Measurements from ENCODE around the gene PLA2G2F.

PLA2G2F gene

GRCh38 chr1:20112279-20113000 is 26.7 kb upstream of the PLA2G2F start:
- Histone ChIP-seq H3K36me3 (ENCODE audit: control insufficient read depth in 2 of 2, insufficient read depth in 2 of 2, low read length in 2 of 2) (no peaks in the 10 kb centered on the region), H3K9ac (ENCODE audit: low read depth in 1 of 2, low read length in 2 of 2) (no peak overlapping the region), H3K9me3 (ENCODE audit: control insufficient read depth in 2 of 2, low read length in 2 of 2) (no peaks in the 10 kb centered on the region), H3K27ac (ENCODE audit: low read depth in 2 of 2, low read length in 2 of 2) (no peak overlapping the region), H3K27me3 (ENCODE audit: control insufficient read depth in 2 of 2, insufficient read depth in 2 of 2, low read length in 2 of 2) (no peaks in the 10 kb centered on the region), H3K4me1 (ENCODE audit: control insufficient read depth in 2 of 2, insufficient read depth in 2 of 2, low read length in 2 of 2) (no peaks in the 10 kb centered on the region), H3K4me3 (ENCODE audit: low read length in 2 of 2) (no peak overlapping the region)

- Histone ChIP-seq H3K4me3 (ENCODE audit: low read length in 2 of 2) (no peak overlapping the region), H3K4me1 (ENCODE audit: control insufficient read depth in 2 of 2, insufficient read depth in 2 of 2, low read length in 2 of 2) (no peaks in the 10 kb centered on the region), H3K9me3 (ENCODE audit: control insufficient read depth in 2 of 2, low read length in 2 of 2) (no peaks in the 10 kb centered on the region), H3K36me3 (ENCODE audit: control insufficient read depth in 2 of 2, insufficient read depth in 2 of 2, low read length in 2 of 2) (no peaks in the 10 kb centered on the region), H3K9ac (ENCODE audit: low read depth in 1 of 2, low read length in 2 of 2) (no peak overlapping the region), H3K27me3 (ENCODE audit: control insufficient read depth in 2 of 2, insufficient read depth in 2 of 2, low read length in 2 of 2) (no peaks in the 10 kb centered on the region), H3K27ac (ENCODE audit: low read depth in 2 of 2, low read length in 2 of 2) (no peak overlapping the region)
These were observed 25.0 kb upstream of the PLA2G2F start for GRCh38 chr1:20114021-20114648.

GRCh38 chr1:20115479-20115878 is 23.6 kb upstream of the PLA2G2F start:
- Histone ChIP-seq H3K9ac (ENCODE audit: low read depth in 1 of 2, low read length in 2 of 2) (no peak overlapping the region), H3K9me3 (ENCODE audit: control insufficient read depth in 2 of 2, low read length in 2 of 2) (no peaks in the 10 kb centered on the region), H3K36me3 (ENCODE audit: control insufficient read depth in 2 of 2, insufficient read depth in 2 of 2, low read length in 2 of 2) (no peaks in the 10 kb centered on the region), H3K4me3 (ENCODE audit: low read length in 2 of 2) (no peak overlapping the region), H3K4me1 (ENCODE audit: control insufficient read depth in 2 of 2, insufficient read depth in 2 of 2, low read length in 2 of 2) (no peaks in the 10 kb centered on the region), H3K27me3 (ENCODE audit: control insufficient read depth in 2 of 2, insufficient read depth in 2 of 2, low read length in 2 of 2) (no peaks in the 10 kb centered on the region), H3K27ac (ENCODE audit: low read depth in 2 of 2, low read length in 2 of 2) (no peak overlapping the region)

- no peaks in the 10 kb centered on the region for H3K36me3 ChIP-seq (ENCODE audit: control insufficient read depth in 2 of 2, insufficient read depth in 2 of 2, low read length in 2 of 2)
- H3K27me3 ChIP-seq (ENCODE audit: control insufficient read depth in 2 of 2, insufficient read depth in 2 of 2, low read length in 2 of 2) = no peaks in the 10 kb centered on the region
- no peak overlapping the region for H3K4me3 ChIP-seq (ENCODE audit: low read length in 2 of 2)
- no peaks in the 10 kb centered on the region for H3K4me1 ChIP-seq (ENCODE audit: control insufficient read depth in 2 of 2, insufficient read depth in 2 of 2, low read length in 2 of 2)
- no peak overlapping the region for H3K27ac ChIP-seq (ENCODE audit: low read depth in 2 of 2, low read length in 2 of 2)
- H3K9me3 ChIP-seq (ENCODE audit: control insufficient read depth in 2 of 2, low read length in 2 of 2) = no peaks in the 10 kb centered on the region
- no peak overlapping the region for H3K9ac ChIP-seq (ENCODE audit: low read depth in 1 of 2, low read length in 2 of 2)
These were observed 23.2 kb upstream of the PLA2G2F start for GRCh38 chr1:20115916-20116315.

- H3K36me3 ChIP-seq (ENCODE audit: control insufficient read depth in 2 of 2, insufficient read depth in 2 of 2, low read length in 2 of 2) = no peaks in the 10 kb centered on the region
- H3K27ac ChIP-seq (ENCODE audit: low read depth in 2 of 2, low read length in 2 of 2) = no peak overlapping the region
- no peaks in the 10 kb centered on the region for H3K9me3 ChIP-seq (ENCODE audit: control insufficient read depth in 2 of 2, low read length in 2 of 2)
- no peak overlapping the region for H3K4me3 ChIP-seq (ENCODE audit: low read length in 2 of 2)
- H3K4me1 ChIP-seq (ENCODE audit: control insufficient read depth in 2 of 2, insufficient read depth in 2 of 2, low read length in 2 of 2) = no peaks in the 10 kb centered on the region
- peaks cover 0 to 4% of the 10 kb centered on the region in 2 donors for H3K27me3 ChIP-seq (ENCODE audit: control insufficient read depth in 2 of 2, insufficient read depth in 2 of 2, low read length in 2 of 2)
- H3K9ac ChIP-seq (ENCODE audit: low read depth in 1 of 2, low read length in 2 of 2) = no peak overlapping the region
These were observed 21.9 kb upstream of the PLA2G2F start for GRCh38 chr1:20117236-20117635.

- Histone ChIP-seq H3K36me3 (ENCODE audit: control insufficient read depth in 2 of 2, insufficient read depth in 2 of 2, low read length in 2 of 2) (no peaks in the 10 kb centered on the region), H3K27me3 (ENCODE audit: control insufficient read depth in 2 of 2, insufficient read depth in 2 of 2, low read length in 2 of 2) (peaks cover 0 to 4% of the 10 kb centered on the region in 2 donors)
These were observed 19.8 kb upstream of the PLA2G2F start, which contains the start of gene PLA2G2D for GRCh38 chr1:20119347-20119746. Gene PLA2G2D (minus strand): TSS chr1:20119536. CDS start chr1:20119498, 38 bp downstream.

GRCh38 chr1:20120796-20121195 is 18.3 kb upstream of the PLA2G2F start:
- no peak overlapping the region for H3K4me3 ChIP-seq (ENCODE audit: low read length in 2 of 2)
- H3K27ac ChIP-seq (ENCODE audit: low read depth in 2 of 2, low read length in 2 of 2) = no peak overlapping the region
- no peaks in the 10 kb centered on the region for H3K36me3 ChIP-seq (ENCODE audit: control insufficient read depth in 2 of 2, insufficient read depth in 2 of 2, low read length in 2 of 2)
- no peak overlapping the region for H3K9ac ChIP-seq (ENCODE audit: low read depth in 1 of 2, low read length in 2 of 2)
- H3K9me3 ChIP-seq (ENCODE audit: control insufficient read depth in 2 of 2, low read length in 2 of 2) = no peaks in the 10 kb centered on the region
- peaks cover 0 to 4% of the 10 kb centered on the region in 2 donors for H3K27me3 ChIP-seq (ENCODE audit: control insufficient read depth in 2 of 2, insufficient read depth in 2 of 2, low read length in 2 of 2)
- peaks cover 3 to 4% of the 10 kb centered on the region in 2 donors for H3K4me1 ChIP-seq (ENCODE audit: control insufficient read depth in 2 of 2, insufficient read depth in 2 of 2, low read length in 2 of 2)

More at GRCh38 chr1:20119347-20119746, 19.8 kb upstream of the PLA2G2F start, which contains the start of gene PLA2G2D:
- peaks cover 1 to 3% of the 10 kb centered on the region in 2 donors for H3K4me1 ChIP-seq (ENCODE audit: control insufficient read depth in 2 of 2, insufficient read depth in 2 of 2, low read length in 2 of 2)
- no peak within 1 kb of the TSS for H3K27ac ChIP-seq (ENCODE audit: low read depth in 2 of 2, low read length in 2 of 2)
- no peaks in the 10 kb centered on the region for H3K9me3 ChIP-seq (ENCODE audit: control insufficient read depth in 2 of 2, low read length in 2 of 2)
- H3K4me3 ChIP-seq (ENCODE audit: low read length in 2 of 2) = no peak within 1 kb of the TSS
- H3K9ac ChIP-seq (ENCODE audit: low read depth in 1 of 2, low read length in 2 of 2) = no peak within 1 kb of the TSS

GRCh38 chr1:20123722-20124455 is 15.2 kb upstream of the PLA2G2F start:
- no peak overlapping the region for H3K4me3 ChIP-seq (ENCODE audit: low read length in 2 of 2)
- H3K27ac ChIP-seq (ENCODE audit: low read depth in 2 of 2, low read length in 2 of 2) = no peak overlapping the region
- H3K36me3 ChIP-seq (ENCODE audit: control insufficient read depth in 2 of 2, insufficient read depth in 2 of 2, low read length in 2 of 2) = no peaks in the 10 kb centered on the region
- H3K27me3 ChIP-seq (ENCODE audit: control insufficient read depth in 2 of 2, insufficient read depth in 2 of 2, low read length in 2 of 2) = peaks cover 0 to 4% of the 10 kb centered on the region in 2 donors
- peaks cover 3 to 11% of the 10 kb centered on the region in 2 donors for H3K4me1 ChIP-seq (ENCODE audit: control insufficient read depth in 2 of 2, insufficient read depth in 2 of 2, low read length in 2 of 2)
- H3K9me3 ChIP-seq (ENCODE audit: control insufficient read depth in 2 of 2, low read length in 2 of 2) = no peaks in the 10 kb centered on the region
- H3K9ac ChIP-seq (ENCODE audit: low read depth in 1 of 2, low read length in 2 of 2) = no peak overlapping the region

- H3K4me1 ChIP-seq (ENCODE audit: control insufficient read depth in 2 of 2, insufficient read depth in 2 of 2, low read length in 2 of 2) = peaks cover 3 to 11% of the 10 kb centered on the region in 2 donors
- no peaks in the 10 kb centered on the region for H3K9me3 ChIP-seq (ENCODE audit: control insufficient read depth in 2 of 2, low read length in 2 of 2)
- no peaks in the 10 kb centered on the region for H3K36me3 ChIP-seq (ENCODE audit: control insufficient read depth in 2 of 2, insufficient read depth in 2 of 2, low read length in 2 of 2)
- H3K4me3 ChIP-seq (ENCODE audit: low read length in 2 of 2) = no peak overlapping the region
- H3K27ac ChIP-seq (ENCODE audit: low read depth in 2 of 2, low read length in 2 of 2) = no peak overlapping the region
- H3K9ac ChIP-seq (ENCODE audit: low read depth in 1 of 2, low read length in 2 of 2) = no peak overlapping the region
- peaks cover under 1 to 4% of the 10 kb centered on the region in 2 donors for H3K27me3 ChIP-seq (ENCODE audit: control insufficient read depth in 2 of 2, insufficient read depth in 2 of 2, low read length in 2 of 2)
These were observed 14.6 kb upstream of the PLA2G2F start for GRCh38 chr1:20124456-20125057.
